Right cardiac atrium (tissue), 5 donors: ENCODE results near the gene UBE2K. TPM values are rescaled to one million over a fixed set of nuclear protein-coding genes. Genes with fewer than 3 reads are reported as not detected.
"Not testable (repeated sequence)": the region's sequence is repeated elsewhere in the genome, so short reads cannot be mapped to it uniquely, and the experiment has no call there.

Experiments used
- ATAC-seq, 2 donors: fragments of 200-7000 bp; cut with Tn5 transposase; one replicate each; pipeline versions ENCODE4 v1.8.0 to v1.9.1; 2020; ENCODE audit warnings: moderate library complexity in 2 of 2, mild to moderate bottlenecking in 1 of 2
- DNase-seq, 3 donors: peaks; one replicate each; pipeline ENCODE4 v3.0.0-alpha.2; 2020
- H3K27ac ChIP-seq: one replicate; pipeline ENCODE4 v1.5.1; 2013; ENCODE audit warnings: mild to moderate bottlenecking, low read length, control low read depth, moderate library complexity
- H3K27me3 ChIP-seq: one replicate; pipeline ENCODE4 v1.6.1; 2013; ENCODE audit not compliant: control insufficient read depth, insufficient read depth
- H3K4me1 ChIP-seq: one replicate; pipeline ENCODE4 v1.6.1; 2013; ENCODE audit warnings: low read length; ENCODE audit not compliant: control insufficient read depth, insufficient read depth
- H3K4me3 ChIP-seq: one replicate; pipeline ENCODE4 v1.5.1; 2013; ENCODE audit warnings: low read length, control low read depth
- H3K9me3 ChIP-seq: one replicate; pipeline ENCODE4 v1.6.1; 2013; ENCODE audit warnings: low read length; ENCODE audit not compliant: control insufficient read depth
- WGBS: extraction: QIAGEN DNeasy Blood & Tissue Kit; methylation state at CpG from one replicate; pipeline ENCODE4 v1.1.7; 2013; 5-methylcytosine and 5-hydroxymethylcytosine counted together
- intact Hi-C, 4 donors: fragments of 100-400 bp; cut with DNase I; formaldehyde crosslinking; loops; one replicate each; pipeline versions ENCODE4 v1.11.0 to v1.14.0; 2022 to 2023
- polyA plus RNA-seq: library from polyadenylated mRNA; stranded (reverse); fragments of 200-250 nt; gene quantifications from one replicate; pipeline ENCODE4 v1.2.3, GENCODE V29; 2013
- total RNA-seq, 4 donors: library from RNA; stranded (reverse); fragmentation: NEBNext Ultra II Directional; extraction: Animal tissue kit (Norgen Biotek cat#: 25700); gene quantifications; one replicate each; pipeline ENCODE4 v1.2.1, GENCODE V29; 2021
- donor health status: healthy with polysubstance abuse.
- donor health status: DM: no; HTN: yes; CAD: no.
- donor health status: DM: no; HTN: no; CAD: no.
- donor health status: DM: no; HTN: yes; CAD: no; lungs with severe emphysema.
- donor health status: DM: yes; HTN: yes; CAD: no.

The UBE2K gene
- total and polyA plus RNA-seq, 5 donors, result 38.2 to 59.5 (median 56.9) TPM

GRCh38 chr4:39660045-39660444 is 37.9 kb upstream of the UBE2K start:
- DNase-seq, result no peak
- no peaks in the 10 kb centered on the region for H3K4me1 ChIP-seq
- no peak overlapping the region for H3K27ac ChIP-seq
- intact Hi-C loops, result no loop called here
- no peak for ATAC-seq
- no peaks in the 10 kb centered on the region for H3K27me3 ChIP-seq
- H3K9me3 ChIP-seq, result no peaks in the 10 kb centered on the region
- no peak overlapping the region for H3K4me3 ChIP-seq
- WGBS, result 87% methylated on average over 6 of the region's 6 CpGs

GRCh38 chr4:39660757-39661156 is 37.2 kb upstream of the UBE2K start:
- Histone ChIP-seq H3K27ac (no peak overlapping the region), H3K27me3 (no peaks in the 10 kb centered on the region), H3K9me3 (no peaks in the 10 kb centered on the region), H3K4me3 (no peak overlapping the region), H3K4me1 (no peaks in the 10 kb centered on the region)
- no peak for DNase-seq
- 93% methylated on average over 6 of the region's 6 CpGs for WGBS
- intact Hi-C loops, result no loop called here
- ATAC-seq, result no peak

GRCh38 chr4:39662683-39663082 is 35.3 kb upstream of the UBE2K start:
- intact Hi-C loops, result no loop called here
- H3K9me3 ChIP-seq, result no peaks in the 10 kb centered on the region
- H3K27me3 ChIP-seq, result no peaks in the 10 kb centered on the region
- ATAC-seq (no peak), DNase-seq (no peak)
- H3K27ac ChIP-seq, result no peak overlapping the region
- no peak overlapping the region for H3K4me3 ChIP-seq
- 85% methylated on average over 7 of the region's 7 CpGs for WGBS
- H3K4me1 ChIP-seq, result no peaks in the 10 kb centered on the region

DNA sequence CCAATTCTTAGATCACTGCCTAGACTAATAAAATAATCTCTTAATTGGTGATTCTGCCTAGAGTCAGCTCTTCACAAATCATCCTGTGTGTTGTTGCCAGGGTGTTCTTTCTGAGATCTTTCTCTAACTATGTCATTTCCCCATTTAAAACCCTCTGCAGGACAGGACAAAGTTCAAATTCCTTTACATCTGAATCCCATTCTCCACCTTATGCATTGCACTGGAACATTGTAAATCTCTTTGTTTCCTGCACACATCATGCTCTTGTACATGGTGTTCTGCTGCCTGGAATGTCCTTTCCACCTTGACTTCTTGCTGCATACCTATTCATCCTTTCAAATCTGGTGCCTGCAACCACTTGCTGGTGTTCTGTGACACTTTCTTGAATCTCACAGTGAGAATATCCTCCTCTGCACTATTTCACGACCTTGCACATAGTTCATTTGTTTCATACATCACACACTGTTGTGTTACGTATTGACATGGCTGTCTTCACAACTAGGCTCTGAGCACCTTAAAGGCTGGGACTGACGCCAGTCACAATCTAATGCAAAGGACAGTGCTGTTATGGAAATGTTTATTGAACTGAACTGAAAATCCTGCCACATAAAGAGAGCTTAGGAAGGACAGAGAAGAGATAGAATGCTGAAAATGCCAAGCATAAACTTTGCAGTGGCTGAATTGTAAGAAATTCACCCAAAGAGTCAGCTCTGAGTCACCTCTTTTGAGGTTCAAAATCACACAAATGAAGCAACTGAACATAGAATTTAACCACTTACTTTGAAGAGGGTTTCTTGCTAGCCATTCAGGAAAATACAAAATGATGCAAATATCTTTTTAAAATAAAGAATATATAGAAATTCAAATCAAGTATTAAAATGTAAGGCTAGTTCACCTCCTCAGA is 32.9 kb upstream of the UBE2K start:
- no peak for DNase-seq
- Histone ChIP-seq H3K9me3 (no peaks in the 10 kb centered on the region), H3K4me3 (no peak overlapping the region), H3K4me1 (no peaks in the 10 kb centered on the region), H3K27me3 (no peaks in the 10 kb centered on the region), H3K27ac (no peak overlapping the region)
- intact Hi-C loops, result no loop called here
- WGBS, result 56% methylated on average over 3 of the region's 3 CpGs
- ATAC-seq, result no peak

DNA sequence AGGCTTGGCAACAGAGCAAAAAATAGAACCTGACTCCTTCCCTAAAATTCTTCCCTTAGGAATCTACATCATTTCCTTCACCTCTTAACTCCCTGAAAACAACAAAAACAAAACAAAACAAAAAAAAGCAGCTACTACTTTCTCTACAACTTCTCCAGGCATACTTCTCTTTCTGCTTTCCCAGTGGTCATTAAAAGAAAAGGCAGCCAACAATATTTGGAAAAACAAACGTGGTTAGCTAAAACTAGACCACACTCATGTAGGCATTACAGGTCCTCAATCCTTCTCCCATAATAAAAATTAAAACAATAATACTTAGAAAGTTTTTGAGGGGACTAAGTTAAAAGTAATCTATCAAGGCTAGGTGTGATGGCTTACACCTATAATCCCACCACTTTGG is 30.2 kb upstream of the UBE2K start:
- ATAC-seq (no peak), DNase-seq (no peak)
- Histone ChIP-seq H3K4me3 (no peak overlapping the region), H3K27me3 (no peaks in the 10 kb centered on the region), H3K27ac (no peak overlapping the region), H3K9me3 (no peaks in the 10 kb centered on the region), H3K4me1 (no peaks in the 10 kb centered on the region)
- intact Hi-C loops, result no loop called here
- 26% methylated on average over 1 of the region's 1 CpG for WGBS

DNA sequence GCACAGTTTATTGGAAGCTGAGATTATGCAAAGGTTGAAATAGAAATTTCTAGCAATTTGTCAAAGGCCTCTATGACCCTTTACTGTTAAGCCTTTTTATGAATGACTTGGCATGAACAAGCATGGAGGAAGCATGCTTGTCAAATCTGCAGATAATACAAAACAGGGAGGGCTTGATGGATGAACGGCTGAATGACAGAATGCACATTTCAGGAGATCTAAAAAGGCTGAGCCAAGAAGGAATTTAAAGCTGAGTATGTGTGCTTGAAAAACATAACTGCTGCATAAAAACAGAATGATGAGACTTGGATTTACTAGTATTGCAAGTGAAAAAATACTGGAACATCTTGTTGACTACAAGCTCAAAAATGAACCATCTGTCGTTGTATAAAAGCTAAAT is 29.0 kb upstream of the UBE2K start:
- intact Hi-C loops, result no loop called here
- no peak for ATAC-seq
- DNase-seq, result no peak
- Histone ChIP-seq H3K4me3 (no peak overlapping the region), H3K4me1 (no peaks in the 10 kb centered on the region), H3K27me3 (no peaks in the 10 kb centered on the region), H3K27ac (no peak overlapping the region), H3K9me3 (no peaks in the 10 kb centered on the region)
- 51% methylated on average over 2 of the region's 2 CpGs for WGBS

- ATAC-seq, intact Hi-C loops, H3K4me1 ChIP-seq, H3K27me3 ChIP-seq, H3K4me3 ChIP-seq, DNase-seq, H3K27ac ChIP-seq, H3K9me3 ChIP-seq: not testable (repeated sequence)
- WGBS, result 92% methylated on average over 1 of the region's 1 CpG
These were observed 27.6 kb upstream of the UBE2K start for GRCh38 chr4:39670296-39670695.

DNA sequence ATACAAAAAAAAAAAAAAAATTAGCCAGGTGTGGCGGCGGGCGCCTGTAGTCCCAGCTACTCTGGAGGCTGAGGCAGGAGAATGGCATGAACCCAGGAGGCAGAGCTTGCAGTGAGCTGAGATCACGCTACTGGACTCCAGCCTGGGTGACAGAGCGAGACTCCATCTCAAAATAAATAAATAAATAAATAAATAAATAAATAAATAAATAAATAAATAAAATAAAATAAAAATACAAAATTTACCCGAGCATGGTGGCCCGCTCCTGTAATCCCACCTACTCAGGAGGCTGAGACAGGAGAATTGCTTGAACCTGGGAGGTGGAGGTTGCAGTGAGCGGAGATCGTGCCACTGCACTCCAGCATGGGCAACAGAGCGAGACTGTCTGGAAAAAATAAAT is 22.3 kb upstream of the UBE2K start:
- ATAC-seq, H3K27me3 ChIP-seq, intact Hi-C loops, H3K4me3 ChIP-seq, H3K27ac ChIP-seq, H3K4me1 ChIP-seq, DNase-seq, H3K9me3 ChIP-seq: not testable (repeated sequence)
- 95% methylated on average over 10 of the region's 10 CpGs for WGBS

DNA sequence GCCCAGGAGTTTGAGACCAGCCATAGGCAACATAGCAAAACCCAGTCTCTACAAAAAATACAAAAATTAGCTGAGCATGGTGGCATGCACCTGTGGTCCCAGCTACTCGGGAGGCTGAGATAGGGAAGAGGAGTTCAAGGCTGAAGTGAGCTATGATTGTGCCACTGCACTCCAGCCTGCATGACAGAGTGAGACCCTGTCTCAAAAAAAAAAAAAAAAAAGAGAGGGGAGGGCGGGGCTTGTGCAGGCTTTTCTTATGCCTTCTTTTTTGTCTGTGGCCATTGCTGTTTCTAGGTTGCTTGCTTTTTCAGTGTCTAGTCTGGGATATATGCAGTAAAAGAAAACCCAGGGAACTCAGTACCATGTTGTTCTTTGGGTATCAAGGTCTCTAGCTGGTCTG is 16.9 kb upstream of the UBE2K start:
- intact Hi-C loops, result not testable (repeated sequence)

DNA sequence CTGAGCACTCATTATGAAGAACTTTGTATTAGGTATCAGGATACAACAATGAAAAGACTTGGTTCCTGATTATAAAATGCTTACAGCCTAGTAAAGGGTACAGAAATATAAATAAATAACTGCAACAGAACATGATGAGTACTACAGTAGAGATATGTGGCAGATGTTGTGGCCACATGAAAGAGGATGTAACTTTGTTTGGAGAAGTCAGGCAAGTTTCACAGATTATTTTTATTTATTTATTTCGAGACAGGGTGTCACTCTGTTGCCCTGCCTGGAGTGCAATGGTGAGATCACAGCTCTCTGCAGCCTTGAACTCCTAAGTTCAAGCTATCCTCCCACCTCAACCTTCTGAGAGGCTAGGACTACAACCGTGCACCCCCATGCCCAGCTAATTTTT is 15.8 kb upstream of the UBE2K start:
- 75% methylated on average over 2 of the region's 2 CpGs for WGBS
- no peak overlapping the region for H3K27ac ChIP-seq
- no peak for DNase-seq
- H3K4me3 ChIP-seq, result no peak overlapping the region
- intact Hi-C loops, result no loop called here
- no peak for ATAC-seq
- no peaks in the 10 kb centered on the region for H3K9me3 ChIP-seq
- H3K4me1 ChIP-seq, result no peaks in the 10 kb centered on the region
- H3K27me3 ChIP-seq, result no peaks in the 10 kb centered on the region

More for the DNA sequence above, 16.9 kb upstream of the UBE2K start:
- not testable (repeated sequence) for H3K9me3 ChIP-seq, H3K4me3 ChIP-seq, H3K27ac ChIP-seq, ATAC-seq, H3K27me3 ChIP-seq, DNase-seq, H3K4me1 ChIP-seq
- 88% methylated on average over 2 of the region's 2 CpGs for WGBS

DNA sequence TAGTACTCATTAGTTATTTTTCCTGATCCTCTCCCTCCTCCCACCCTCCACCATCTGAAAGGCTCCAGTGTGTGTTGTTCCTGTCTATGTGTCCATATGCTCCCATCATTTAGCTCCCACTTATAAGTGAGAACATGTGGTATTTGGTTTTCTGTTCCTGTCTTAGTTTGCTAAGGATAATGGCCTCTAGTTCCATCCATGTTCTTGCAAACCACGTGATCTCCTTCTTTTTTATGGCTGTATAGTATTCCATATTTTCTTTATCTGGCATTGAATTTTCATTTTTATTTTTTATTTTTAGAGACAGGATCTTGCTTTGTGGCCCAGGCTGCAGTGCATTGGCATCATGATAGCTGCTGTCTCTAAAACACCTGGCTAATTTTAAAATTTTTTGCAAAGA is 11.9 kb upstream of the UBE2K start:
- no peak for ATAC-seq
- intact Hi-C loops, result no loop called here
- 0% methylated on average over 1 of the region's 1 CpG for WGBS
- Histone ChIP-seq H3K4me1 (no peaks in the 10 kb centered on the region), H3K27me3 (no peaks in the 10 kb centered on the region), H3K4me3 (no peak overlapping the region), H3K27ac (no peak overlapping the region), H3K9me3 (no peaks in the 10 kb centered on the region)
- no peak for DNase-seq

DNA sequence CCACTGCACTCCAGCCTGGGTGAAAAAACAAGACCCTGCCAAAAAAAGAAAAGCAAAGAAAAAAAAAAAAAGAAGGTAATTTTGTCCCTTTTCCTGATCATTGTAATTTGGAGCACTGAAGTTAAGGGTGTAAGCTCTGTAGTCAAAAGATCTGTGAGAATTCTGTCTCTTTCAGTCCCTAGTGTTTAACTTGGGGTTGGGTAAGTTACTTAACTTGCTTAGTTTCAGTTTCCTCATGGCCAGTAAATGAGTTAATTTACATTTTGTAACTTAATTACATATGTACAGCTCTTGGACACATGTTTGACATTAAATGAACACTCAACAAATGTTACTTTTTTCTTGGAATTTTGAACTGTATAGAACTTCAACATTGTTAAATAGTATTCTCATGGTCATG is 10.9 kb upstream of the UBE2K start:
- no peak for ATAC-seq
- Histone ChIP-seq H3K27me3 (no peaks in the 10 kb centered on the region), H3K27ac (no peak overlapping the region), H3K9me3 (no peaks in the 10 kb centered on the region), H3K4me3 (no peak overlapping the region), H3K4me1 (no peaks in the 10 kb centered on the region)
- intact Hi-C loops, result no loop called here
- DNase-seq, result no peak
